Measurements from ENCODE around the gene XPR1. TPM values are rescaled to one million over a fixed set of nuclear protein-coding genes. Genes with fewer than 3 reads are reported as not detected.

The XPR1 gene
- total and polyA plus RNA-seq, 2 experiments from 2014 or later, result 18.1 to 36.4 TPM

- no peak for DNase-seq (ENCODE audit: low read depth in 1 of 2, low spot score in 1 of 2)
- Histone ChIP-seq H3K27ac (no peak overlapping the region), H3K36me3 (no peaks in the 10 kb centered on the region), H3K27me3 (no peaks in the 10 kb centered on the region), H3K4me1 (ENCODE audit: low read depth) (no peaks in the 10 kb centered on the region), H3K4me3 (no peak overlapping the region), H3K9me3 (ENCODE audit: low read depth) (no peaks in the 10 kb centered on the region)
- TF ChIP-seq, protein P1, sequence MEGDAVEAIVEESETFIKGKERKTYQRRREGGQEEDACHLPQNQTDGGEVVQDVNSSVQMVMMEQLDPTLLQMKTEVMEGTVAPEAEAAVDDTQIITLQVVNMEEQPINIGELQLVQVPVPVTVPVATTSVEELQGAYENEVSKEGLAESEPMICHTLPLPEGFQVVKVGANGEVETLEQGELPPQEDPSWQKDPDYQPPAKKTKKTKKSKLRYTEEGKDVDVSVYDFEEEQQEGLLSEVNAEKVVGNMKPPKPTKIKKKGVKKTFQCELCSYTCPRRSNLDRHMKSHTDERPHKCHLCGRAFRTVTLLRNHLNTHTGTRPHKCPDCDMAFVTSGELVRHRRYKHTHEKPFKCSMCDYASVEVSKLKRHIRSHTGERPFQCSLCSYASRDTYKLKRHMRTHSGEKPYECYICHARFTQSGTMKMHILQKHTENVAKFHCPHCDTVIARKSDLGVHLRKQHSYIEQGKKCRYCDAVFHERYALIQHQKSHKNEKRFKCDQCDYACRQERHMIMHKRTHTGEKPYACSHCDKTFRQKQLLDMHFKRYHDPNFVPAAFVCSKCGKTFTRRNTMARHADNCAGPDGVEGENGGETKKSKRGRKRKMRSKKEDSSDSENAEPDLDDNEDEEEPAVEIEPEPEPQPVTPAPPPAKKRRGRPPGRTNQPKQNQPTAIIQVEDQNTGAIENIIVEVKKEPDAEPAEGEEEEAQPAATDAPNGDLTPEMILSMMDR (IDR thresholded peaks at IDR 0.05; ENCODE audit: low read depth, low read length), result no peak
Measured at GRCh38 chr1:180888870-180889269, 257.0 kb downstream of the XPR1 start.

GRCh38 chr1:180889325-180889724 lies 257.5 kb downstream of the XPR1 start:
- DNase-seq (ENCODE audit: low read depth in 1 of 2, low spot score in 1 of 2), result no peak
- Histone ChIP-seq H3K27ac (no peak overlapping the region), H3K9me3 (ENCODE audit: low read depth) (no peaks in the 10 kb centered on the region), H3K4me1 (ENCODE audit: low read depth) (no peaks in the 10 kb centered on the region), H3K27me3 (no peaks in the 10 kb centered on the region), H3K4me3 (no peak overlapping the region), H3K36me3 (no peaks in the 10 kb centered on the region)
- TF ChIP-seq, protein P1 (IDR thresholded peaks at IDR 0.05; ENCODE audit: low read depth, low read length), result no peak

GRCh38 chr1:180892272-180892671 lies 260.4 kb downstream of the XPR1 start:
- TF ChIP-seq, protein P1 (IDR thresholded peaks at IDR 0.05; ENCODE audit: low read depth, low read length), result no peak
- Histone ChIP-seq H3K27me3 (no peaks in the 10 kb centered on the region), H3K4me1 (ENCODE audit: low read depth) (no peaks in the 10 kb centered on the region), H3K36me3 (no peaks in the 10 kb centered on the region), H3K9me3 (ENCODE audit: low read depth) (no peaks in the 10 kb centered on the region), H3K4me3 (no peak overlapping the region), H3K27ac (no peak overlapping the region)
- no peak for DNase-seq (ENCODE audit: low read depth in 1 of 2, low spot score in 1 of 2)

GRCh38 chr1:180892675-180893074 lies 260.9 kb downstream of the XPR1 start:
- no peaks in the 10 kb centered on the region for H3K27me3 ChIP-seq
- no peaks in the 10 kb centered on the region for H3K36me3 ChIP-seq
- TF ChIP-seq, protein P1 (IDR thresholded peaks at IDR 0.05; ENCODE audit: low read depth, low read length), result no peak
- H3K4me1 ChIP-seq (ENCODE audit: low read depth), result no peaks in the 10 kb centered on the region
- H3K9me3 ChIP-seq (ENCODE audit: low read depth), result no peaks in the 10 kb centered on the region
- no peak overlapping the region for H3K4me3 ChIP-seq
- DNase-seq (ENCODE audit: low read depth in 1 of 2, low spot score in 1 of 2), result no peak
- no peak overlapping the region for H3K27ac ChIP-seq

DNA sequence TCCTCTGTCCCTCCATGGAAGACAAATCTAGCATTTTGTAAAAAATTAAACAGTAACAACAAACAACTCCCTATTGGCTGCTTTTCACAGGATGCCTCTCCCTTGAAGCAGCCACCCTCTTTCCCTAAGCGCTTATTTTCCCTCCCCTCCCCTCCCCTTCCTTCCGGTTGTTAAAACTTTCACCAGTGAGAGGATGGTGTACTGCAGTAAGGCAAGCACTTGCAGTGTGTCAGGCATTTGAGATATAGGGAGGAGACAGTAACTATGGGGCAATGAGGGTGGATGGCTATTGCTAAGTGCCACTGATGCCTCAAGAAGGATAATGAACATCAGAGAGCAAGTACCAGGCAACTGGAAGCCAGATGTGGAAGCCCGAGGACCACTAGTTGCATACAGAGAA lies 261.8 kb downstream of the XPR1 start:
- Histone ChIP-seq H3K27ac (no peak overlapping the region), H3K4me3 (no peak overlapping the region), H3K27me3 (no peaks in the 10 kb centered on the region), H3K36me3 (no peaks in the 10 kb centered on the region), H3K4me1 (ENCODE audit: low read depth) (no peaks in the 10 kb centered on the region), H3K9me3 (ENCODE audit: low read depth) (no peaks in the 10 kb centered on the region)
- DNase-seq (ENCODE audit: low read depth in 1 of 2, low spot score in 1 of 2), result peak in 1 of 2 donors; percentile 6
- TF ChIP-seq, protein P1 (IDR thresholded peaks at IDR 0.05; ENCODE audit: low read depth, low read length), result no peak

DNA sequence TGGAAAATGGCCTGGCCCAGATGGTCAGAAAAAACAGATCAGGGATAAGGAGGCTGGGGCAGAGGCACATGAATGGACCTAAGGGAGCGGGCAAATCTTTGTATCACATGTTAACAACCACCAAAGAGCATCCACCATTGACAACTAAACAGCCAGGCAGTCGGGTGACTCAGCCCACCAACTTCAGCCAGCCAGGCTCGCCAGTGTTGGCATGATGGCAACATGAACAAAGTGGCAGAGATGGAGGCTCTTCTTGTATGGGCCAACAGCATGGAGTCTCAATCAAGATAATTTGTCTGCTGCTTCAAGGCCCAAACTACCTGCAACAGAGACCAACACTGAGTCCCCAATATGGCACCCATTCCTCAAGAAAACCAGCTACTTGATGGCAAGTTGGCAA lies 264.3 kb downstream of the XPR1 start:
- no peak for DNase-seq (ENCODE audit: low read depth in 1 of 2, low spot score in 1 of 2)
- H3K4me3 ChIP-seq, result no peak overlapping the region
- H3K9me3 ChIP-seq (ENCODE audit: low read depth), result no peaks in the 10 kb centered on the region
- H3K27me3 ChIP-seq, result no peaks in the 10 kb centered on the region
- H3K36me3 ChIP-seq, result no peaks in the 10 kb centered on the region
- H3K27ac ChIP-seq, result no peak overlapping the region
- TF ChIP-seq, protein P1 (IDR thresholded peaks at IDR 0.05; ENCODE audit: low read depth, low read length), result no peak
- no peaks in the 10 kb centered on the region for H3K4me1 ChIP-seq (ENCODE audit: low read depth)

Data from cardiac muscle cell (in vitro differentiated cells and primary cell).